Measurements from ENCODE around the gene TAGLN3. TPM values are rescaled to one million over a fixed set of nuclear protein-coding genes. Genes with fewer than 3 reads are reported as not detected.

The TAGLN3 gene
- total RNA-seq, 1 donor from 2014 or later, result 3.7 TPM

GRCh38 chr3:112004669-112005068, 5.9 kb downstream of the TAGLN3 start:
- no peaks in the 10 kb centered on the region for H3K27me3 ChIP-seq (ENCODE audit: control insufficient read depth, insufficient read depth, low read length)
- H3K36me3 ChIP-seq (ENCODE audit: control insufficient read depth, insufficient read depth, low read length), result no peaks in the 10 kb centered on the region
- H3K4me3 ChIP-seq (ENCODE audit: low read depth, low read length), result no peak overlapping the region
- no peak for TF ChIP-seq CTCF (IDR thresholded peaks at IDR 0.05; ENCODE audit: insufficient read depth, low read length, poor library complexity, severe bottlenecking)
- DNase-seq (ENCODE audit: low read depth), result no peak

- TF ChIP-seq CTCF (IDR thresholded peaks at IDR 0.05; ENCODE audit: insufficient read depth, low read length, poor library complexity, severe bottlenecking), result no peak
- DNase-seq (ENCODE audit: low read depth), result no peak
- Histone ChIP-seq H3K36me3 (ENCODE audit: control insufficient read depth, insufficient read depth, low read length) (no peaks in the 10 kb centered on the region), H3K4me3 (ENCODE audit: low read depth, low read length) (no peak overlapping the region), H3K27me3 (ENCODE audit: control insufficient read depth, insufficient read depth, low read length) (no peaks in the 10 kb centered on the region)
Observed at GRCh38 chr3:112005091-112005672, 6.5 kb downstream of the TAGLN3 start.

- Histone ChIP-seq H3K4me3 (ENCODE audit: low read depth, low read length) (no peak overlapping the region), H3K36me3 (ENCODE audit: control insufficient read depth, insufficient read depth, low read length) (no peaks in the 10 kb centered on the region), H3K27me3 (ENCODE audit: control insufficient read depth, insufficient read depth, low read length) (no peaks in the 10 kb centered on the region)
- no peak for TF ChIP-seq CTCF (IDR thresholded peaks at IDR 0.05; ENCODE audit: insufficient read depth, low read length, poor library complexity, severe bottlenecking)
- no peak for DNase-seq (ENCODE audit: low read depth)
Observed at GRCh38 chr3:112007633-112008032, 8.9 kb downstream of the TAGLN3 start.

- H3K4me3 ChIP-seq (ENCODE audit: low read depth, low read length), result no peak overlapping the region
- DNase-seq (ENCODE audit: low read depth), result no peak
- no peaks in the 10 kb centered on the region for H3K36me3 ChIP-seq (ENCODE audit: control insufficient read depth, insufficient read depth, low read length)
- TF ChIP-seq CTCF (IDR thresholded peaks at IDR 0.05; ENCODE audit: insufficient read depth, low read length, poor library complexity, severe bottlenecking), result no peak
- H3K27me3 ChIP-seq (ENCODE audit: control insufficient read depth, insufficient read depth, low read length), result no peaks in the 10 kb centered on the region
Observed at GRCh38 chr3:112009670-112010069, 10.9 kb downstream of the TAGLN3 start.

GRCh38 chr3:112010636-112011035, 11.9 kb downstream of the TAGLN3 start:
- H3K4me3 ChIP-seq (ENCODE audit: low read depth, low read length), result no peak overlapping the region
- no peaks in the 10 kb centered on the region for H3K36me3 ChIP-seq (ENCODE audit: control insufficient read depth, insufficient read depth, low read length)
- no peaks in the 10 kb centered on the region for H3K27me3 ChIP-seq (ENCODE audit: control insufficient read depth, insufficient read depth, low read length)
- no peak for TF ChIP-seq CTCF (IDR thresholded peaks at IDR 0.05; ENCODE audit: insufficient read depth, low read length, poor library complexity, severe bottlenecking)
- no peak for DNase-seq (ENCODE audit: low read depth)

- no peak overlapping the region for H3K4me3 ChIP-seq (ENCODE audit: low read depth, low read length)
- H3K27me3 ChIP-seq (ENCODE audit: control insufficient read depth, insufficient read depth, low read length), result no peaks in the 10 kb centered on the region
- H3K36me3 ChIP-seq (ENCODE audit: control insufficient read depth, insufficient read depth, low read length), result no peaks in the 10 kb centered on the region
- no peak for TF ChIP-seq CTCF (IDR thresholded peaks at IDR 0.05; ENCODE audit: insufficient read depth, low read length, poor library complexity, severe bottlenecking)
- DNase-seq (ENCODE audit: low read depth), result no peak
Observed at GRCh38 chr3:112011376-112011940, 12.7 kb downstream of the TAGLN3 start.
